ENCODE measurements around the gene ERP27.

GRCh38 chr12:14871886-14872285 lies 66.5 kb downstream of the ERP27 start:
- no peak for TF ChIP-seq POLR2A (IDR thresholded peaks at IDR 0.05)
- TF ChIP-seq CTCF (IDR thresholded peaks at IDR 0.05) = no peak

All from body of pancreas (tissue), 4 donors.